ENCODE data around the gene TMEM42.

DNA sequence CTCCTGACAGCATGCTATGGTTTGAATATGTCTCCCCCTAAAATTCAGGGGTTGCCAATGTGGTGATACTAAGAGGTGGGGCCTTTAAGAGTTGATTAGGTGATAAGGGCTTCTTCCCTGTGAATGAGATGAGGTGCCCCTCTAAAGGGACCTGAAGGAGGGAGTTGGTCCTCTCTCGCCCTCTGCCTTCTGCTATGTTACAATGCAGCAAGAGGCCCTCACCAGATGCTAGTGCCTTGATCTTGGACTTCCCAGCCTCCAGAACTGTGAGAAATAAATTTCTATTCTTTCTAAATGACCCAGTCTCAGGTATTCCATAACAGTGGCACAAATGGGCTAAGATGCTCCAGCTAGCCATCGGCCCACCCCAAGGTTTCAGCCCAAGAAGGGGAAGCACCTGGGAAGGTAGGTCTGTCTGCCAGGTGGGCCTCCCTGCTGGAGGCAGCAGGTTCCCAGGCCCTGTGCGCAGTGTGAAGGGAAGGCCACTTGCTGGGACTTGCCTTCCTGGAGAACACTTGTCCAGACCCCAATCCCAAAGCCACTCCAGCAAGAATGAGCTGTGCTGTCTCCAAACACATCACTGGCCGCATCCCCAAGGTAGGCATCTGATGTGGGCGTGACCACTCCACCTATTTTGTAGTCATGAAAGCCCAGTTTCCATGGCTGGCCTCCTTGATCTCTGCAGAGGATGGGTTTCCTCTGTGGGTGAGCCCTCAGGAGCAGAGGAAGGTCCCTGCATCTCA, 21.7 kb downstream of the TMEM42 start:
- TF ChIP-seq POLR2A (IDR thresholded peaks at IDR 0.05): no peak
- TF ChIP-seq, protein P1, sequence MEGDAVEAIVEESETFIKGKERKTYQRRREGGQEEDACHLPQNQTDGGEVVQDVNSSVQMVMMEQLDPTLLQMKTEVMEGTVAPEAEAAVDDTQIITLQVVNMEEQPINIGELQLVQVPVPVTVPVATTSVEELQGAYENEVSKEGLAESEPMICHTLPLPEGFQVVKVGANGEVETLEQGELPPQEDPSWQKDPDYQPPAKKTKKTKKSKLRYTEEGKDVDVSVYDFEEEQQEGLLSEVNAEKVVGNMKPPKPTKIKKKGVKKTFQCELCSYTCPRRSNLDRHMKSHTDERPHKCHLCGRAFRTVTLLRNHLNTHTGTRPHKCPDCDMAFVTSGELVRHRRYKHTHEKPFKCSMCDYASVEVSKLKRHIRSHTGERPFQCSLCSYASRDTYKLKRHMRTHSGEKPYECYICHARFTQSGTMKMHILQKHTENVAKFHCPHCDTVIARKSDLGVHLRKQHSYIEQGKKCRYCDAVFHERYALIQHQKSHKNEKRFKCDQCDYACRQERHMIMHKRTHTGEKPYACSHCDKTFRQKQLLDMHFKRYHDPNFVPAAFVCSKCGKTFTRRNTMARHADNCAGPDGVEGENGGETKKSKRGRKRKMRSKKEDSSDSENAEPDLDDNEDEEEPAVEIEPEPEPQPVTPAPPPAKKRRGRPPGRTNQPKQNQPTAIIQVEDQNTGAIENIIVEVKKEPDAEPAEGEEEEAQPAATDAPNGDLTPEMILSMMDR (IDR thresholded peaks at IDR 0.05 in 8 of 11, conservative IDR thresholded peaks at IDR 0.05 in 3 of 11): no peak

All from spleen (tissue), 7 donors.